8988T (cell line): ENCODE results near the gene SPRED3.

ENCODE experiments used
- DNase-seq: peaks from one replicate; pipeline ENCODE4 v3.0.0; 2011

The SPRED3 gene

DNA sequence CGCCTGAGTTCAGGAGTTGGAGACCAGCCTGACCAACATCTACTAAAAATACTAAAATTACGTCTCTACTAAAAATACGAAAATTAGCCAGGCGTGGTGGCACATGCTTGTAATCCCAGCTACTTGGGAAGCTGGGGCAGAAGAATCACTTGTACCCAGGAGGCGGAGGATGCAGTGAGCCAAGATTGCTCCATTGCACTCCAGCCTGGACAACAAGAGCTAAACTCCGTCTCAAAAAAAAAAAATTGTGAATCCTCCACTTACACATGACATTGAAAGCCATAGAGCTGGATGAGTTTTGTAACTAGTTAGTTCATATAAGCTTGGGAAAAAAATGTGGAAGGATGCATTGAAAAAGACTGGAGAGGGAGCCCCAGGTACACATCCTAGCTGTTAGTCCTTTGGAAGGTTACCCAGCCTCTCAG is 14.6 kb upstream of the SPRED3 start:
- no peak for DNase-seq

DNA sequence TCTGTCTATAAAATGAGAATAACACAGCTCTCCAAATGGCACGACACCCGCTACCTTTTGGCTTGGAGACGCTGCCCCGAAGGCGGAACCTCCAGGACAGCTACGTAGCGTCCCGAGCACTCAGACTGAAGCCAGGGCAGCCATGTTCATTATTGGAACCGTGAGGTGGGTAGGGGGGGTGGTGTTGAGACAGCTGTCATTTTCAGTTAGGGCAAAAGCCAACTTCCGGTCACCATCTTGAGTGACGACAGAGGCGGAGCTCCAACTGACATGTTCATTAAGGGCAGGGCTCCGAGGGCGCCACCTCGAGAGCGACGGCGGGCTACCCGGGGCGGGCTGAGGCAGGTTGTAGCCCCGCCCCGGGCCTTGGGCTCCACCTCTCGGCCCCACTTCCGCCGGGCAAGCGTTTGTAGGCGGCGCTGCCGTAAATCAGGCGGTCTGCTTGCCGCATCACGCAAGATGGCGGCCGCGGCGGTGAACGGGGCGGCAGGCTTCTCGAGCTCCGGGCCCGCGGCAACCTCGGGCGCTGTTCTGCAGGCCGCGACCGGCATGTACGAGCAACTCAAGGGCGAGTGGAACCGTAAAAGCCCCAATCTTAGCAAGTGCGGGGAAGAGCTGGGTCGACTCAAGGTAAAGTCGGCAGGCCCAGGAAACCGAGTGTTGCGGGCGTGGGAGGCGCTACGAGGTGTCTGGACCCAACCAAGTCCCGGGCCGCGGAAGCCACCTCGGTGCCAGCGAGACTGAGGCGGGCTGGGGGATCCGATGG is 14.0 kb upstream of the SPRED3 start, which contains the start of gene PSMD8:
Gene PSMD8 (plus strand): TSS at position 240 of the 766 bp plus-strand sequence. CDS start 31 bp downstream, at position 271.
- DNase-seq = peak; percentile 99

DNA sequence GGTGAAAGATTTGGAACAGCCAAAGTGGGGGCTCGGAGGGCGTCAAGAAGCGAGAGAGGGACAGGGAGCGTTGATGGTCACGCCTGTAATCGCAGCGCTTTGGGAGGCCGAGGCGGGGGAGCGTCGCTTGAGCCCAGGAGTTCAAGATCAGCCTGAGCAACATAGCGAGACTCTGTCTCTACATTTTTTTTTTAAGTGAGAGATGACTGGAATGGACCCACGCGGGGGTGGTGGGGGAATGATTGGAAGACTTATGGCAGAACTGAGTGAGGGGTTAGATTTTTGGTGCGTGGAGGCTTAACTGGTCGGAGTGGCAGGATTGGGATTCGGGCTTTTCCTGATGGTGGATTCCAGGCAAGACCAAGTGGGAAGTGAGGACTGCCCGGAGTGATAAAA is 13.4 kb upstream of the SPRED3 start:
- DNase-seq = no peak

DNA sequence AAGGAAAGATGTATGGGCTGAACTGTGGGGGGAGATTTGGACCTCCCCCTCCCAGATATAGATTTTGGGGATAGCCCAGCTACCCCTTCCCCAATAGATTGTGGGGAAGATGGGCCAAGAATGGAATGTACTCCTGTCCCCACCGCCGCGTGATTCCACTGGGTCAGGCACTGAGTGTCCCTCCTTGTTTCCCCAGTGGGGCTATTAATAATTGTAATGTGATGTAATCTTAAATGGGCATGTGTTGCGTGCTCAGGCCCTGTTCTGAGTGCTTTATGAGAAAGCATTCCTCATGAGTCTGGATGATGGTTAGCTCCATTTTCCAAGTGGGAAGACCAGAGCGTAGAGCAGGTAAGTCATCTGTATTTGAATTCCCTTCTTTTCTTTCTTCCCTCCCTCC is 12.7 kb upstream of the SPRED3 start:
- no peak for DNase-seq

DNA sequence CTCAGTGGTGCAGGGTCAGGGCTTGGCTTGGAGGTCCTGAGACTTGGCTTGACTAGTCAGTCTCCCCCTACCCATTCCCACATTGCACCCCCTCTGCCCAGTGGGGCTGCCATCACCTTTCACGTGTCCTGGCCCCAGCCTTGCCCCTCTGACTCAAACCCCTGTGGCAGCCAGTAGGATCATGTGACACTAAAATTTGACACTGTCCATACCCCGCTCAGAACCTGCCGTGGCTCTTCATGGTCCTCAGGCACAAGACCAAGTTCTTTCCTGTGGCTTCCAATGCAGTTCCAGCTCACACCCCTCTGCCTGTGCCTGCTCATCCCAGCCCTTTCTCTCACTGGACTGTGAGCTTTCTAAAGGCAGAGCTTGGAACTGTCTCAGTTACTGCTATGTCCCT is 11.9 kb upstream of the SPRED3 start:
- no peak for DNase-seq

DNA sequence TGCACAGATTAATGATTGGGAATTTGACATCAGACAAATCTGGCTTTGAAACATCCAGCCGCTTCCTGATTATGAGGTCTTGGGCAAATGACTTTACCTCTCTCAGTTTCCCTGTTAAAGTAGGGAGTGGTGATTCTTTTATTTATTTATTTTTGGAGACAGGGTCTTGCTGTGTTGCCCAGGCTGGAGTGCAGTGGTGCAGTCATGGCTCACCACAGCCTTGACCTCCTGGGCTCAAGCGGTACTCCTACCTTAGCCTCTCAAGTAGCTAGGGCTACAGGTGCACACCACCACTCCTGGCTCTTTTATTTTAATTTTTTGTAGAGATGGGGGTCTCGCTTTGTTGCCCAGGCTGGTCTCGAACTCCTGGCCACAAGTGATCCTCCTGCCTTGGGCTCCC is 11.4 kb upstream of the SPRED3 start:
- no peak for DNase-seq

DNA sequence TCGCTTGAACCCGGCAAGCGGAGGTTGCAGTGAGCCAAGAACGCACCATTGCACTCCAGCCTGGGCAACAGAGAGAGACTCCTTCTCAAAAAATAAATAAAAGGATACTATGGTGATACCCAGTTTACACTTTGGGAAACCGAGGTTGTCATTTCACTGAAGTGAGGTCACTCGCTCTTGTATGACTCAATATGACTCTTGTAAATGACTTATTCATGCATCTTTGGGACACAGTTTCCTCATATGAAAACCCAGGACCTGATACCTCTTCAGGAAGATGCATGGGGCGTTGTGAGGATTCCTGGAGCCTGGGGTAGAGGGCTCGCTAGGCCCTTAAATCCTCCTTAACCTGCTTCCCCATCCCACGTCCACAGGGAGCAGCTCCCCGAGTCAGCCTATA is 9.6 kb upstream of the SPRED3 start:
- DNase-seq = peak; percentile 34

DNA sequence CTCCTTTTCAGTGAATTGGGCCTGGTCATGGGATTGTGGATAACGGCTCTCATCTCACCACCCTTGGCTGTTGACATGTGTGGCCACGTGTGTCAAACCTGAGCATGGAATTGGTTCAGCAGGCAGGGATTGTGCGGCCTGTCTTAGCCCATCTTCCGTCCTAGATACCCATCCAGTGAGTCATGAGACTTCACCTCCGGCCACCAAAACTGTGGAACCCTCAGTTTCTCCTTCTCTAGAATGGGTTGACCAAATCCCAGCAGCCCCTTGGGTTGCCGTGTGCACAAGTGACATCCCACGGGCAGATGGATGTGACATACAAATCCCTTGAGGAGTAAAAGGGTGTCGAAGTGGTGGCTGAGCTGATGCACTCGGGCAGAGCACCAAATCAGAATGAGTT is 7.4 kb upstream of the SPRED3 start:
- DNase-seq = peak; percentile 27

DNA sequence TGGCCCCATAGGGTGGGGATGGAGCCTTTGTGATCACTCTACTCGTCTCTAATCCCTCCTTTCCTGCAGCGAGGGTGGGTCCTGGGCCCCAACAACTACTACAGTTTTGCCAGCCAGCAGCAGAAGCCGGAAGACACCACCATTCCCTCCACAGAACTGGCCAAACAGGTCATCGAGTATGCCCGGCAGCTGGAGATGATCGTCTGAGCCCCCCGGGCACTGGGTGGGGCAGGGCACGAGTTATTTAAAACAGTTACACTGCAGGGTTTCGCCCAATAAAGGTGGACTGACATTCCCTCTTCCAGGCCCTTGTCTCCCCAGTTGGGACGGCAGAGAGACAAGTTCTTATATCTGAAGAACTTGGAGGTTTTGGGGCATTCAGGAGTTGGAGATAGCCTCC is 5.3 kb upstream of the SPRED3 start:
- no peak for DNase-seq

DNA sequence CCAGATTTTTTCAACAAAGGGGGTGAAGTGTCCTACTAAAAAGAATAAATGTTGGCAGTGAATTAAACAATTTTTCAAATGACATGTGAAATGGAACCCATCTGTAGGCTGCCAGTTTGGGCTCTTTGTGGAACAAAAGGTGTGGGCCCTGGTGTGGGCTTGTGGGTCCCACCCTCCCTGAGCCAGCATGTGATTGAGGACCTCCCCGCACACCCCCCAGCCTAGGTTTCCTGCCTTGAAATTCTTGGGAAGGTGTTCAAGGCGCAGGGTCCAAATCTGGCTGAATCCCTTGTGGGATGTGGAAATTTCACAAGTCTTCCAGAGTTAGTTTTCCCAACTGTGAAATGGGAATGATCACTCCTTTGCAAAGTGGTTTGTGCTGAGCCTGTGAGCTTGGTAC is 4.8 kb upstream of the SPRED3 start:
- no peak for DNase-seq

DNA sequence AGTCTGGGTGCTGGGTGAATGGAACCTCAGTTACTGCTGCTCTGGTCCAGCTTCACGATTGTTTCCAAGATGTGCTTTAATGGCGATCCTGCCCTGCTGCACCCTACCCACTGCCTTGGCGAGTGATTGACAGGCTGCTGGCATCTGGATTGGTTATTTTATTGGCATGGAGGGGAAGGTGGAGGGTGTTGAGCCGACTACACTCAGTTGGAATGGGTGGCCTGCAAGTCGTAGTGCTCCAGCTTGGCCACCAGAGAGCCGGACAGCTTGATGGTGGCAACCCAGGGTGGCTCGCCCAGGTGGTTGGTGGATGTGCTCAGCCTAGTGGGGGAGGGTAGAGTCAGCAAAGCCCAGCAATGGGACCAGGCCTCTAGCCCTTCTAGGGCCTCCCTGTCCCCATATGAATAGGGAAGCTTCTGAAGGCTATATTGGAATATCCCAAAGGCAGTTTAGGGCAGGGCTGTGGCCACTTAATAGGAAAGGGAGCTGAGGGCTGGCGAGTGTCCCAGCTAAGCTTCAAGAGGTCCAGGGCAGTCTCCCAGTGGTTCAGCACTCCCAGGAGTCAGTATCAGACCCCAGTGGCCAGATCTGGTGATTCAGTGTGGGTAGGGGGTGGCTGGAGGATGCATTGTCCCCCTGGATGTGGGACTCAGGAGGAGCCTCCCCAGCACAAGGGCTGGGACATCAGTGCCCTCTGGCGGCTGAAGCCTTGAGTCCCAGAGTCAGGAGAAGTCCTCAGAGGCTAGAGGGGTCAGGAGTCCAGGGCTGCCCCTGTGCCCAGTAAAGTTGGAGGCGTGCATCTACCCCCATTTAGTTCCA is 4.1 kb upstream of the SPRED3 start:
- DNase-seq = peak; percentile 100

DNA sequence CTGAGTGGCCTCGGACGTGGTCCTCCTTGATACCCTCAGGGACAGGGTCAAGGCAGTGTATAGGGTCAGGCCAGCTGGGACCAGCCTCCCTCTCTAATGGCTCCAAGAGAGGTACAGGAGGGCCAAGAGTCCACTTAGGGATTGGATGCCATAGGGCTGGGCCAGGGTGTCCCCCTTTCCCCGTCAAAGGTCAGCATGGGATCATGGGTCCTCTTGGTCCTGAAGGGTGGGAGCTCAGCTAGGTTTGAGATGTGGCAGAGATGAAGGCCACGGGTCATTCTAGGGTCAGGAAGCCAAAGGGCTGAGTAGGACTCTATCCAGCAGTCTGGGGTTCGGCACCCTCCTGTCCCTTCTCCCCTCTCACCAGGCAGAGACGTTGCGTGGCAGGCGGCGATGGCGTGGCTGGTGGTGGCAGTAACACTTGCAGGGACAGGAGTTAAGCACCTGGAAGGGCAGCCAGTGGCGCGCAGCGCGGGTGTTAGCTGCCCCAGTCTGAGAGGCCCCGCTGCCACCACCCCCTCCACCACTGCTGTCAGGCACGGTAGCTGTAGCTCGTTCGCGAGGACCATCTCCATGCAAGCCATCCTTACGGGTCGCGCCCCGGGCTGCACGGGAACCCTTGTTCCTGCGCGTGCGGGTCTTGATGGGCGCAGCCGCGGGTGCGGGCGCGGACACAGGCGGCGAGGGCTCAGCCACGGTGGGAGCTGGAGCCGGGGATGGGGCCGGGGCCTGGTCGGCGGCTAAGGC is 3.3 kb upstream of the SPRED3 start:
- DNase-seq = no peak

DNA sequence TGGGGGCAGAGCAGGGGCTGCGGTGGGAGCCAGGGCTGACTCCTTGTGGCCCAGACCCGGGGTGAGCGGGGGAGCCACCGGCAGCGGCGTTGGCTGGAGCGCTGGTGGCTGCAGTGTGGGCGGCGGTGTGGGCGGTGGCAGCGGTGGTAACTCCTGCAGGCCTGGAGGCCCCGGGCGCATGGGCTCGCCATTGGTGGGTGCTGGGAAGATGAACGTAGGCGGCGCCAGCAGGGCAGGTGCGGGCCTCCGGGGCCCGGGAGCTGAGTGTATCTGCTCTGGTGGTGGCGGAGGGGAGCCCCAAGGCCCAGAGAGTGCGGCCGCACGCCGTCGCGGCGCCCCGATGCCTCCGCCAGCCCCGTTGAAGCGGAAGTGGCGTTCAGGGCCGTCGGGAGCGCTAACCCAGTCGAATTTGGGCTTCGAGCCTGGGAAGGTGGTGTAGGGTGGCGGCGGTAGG is 2.7 kb upstream of the SPRED3 start:
- no peak for DNase-seq

DNA sequence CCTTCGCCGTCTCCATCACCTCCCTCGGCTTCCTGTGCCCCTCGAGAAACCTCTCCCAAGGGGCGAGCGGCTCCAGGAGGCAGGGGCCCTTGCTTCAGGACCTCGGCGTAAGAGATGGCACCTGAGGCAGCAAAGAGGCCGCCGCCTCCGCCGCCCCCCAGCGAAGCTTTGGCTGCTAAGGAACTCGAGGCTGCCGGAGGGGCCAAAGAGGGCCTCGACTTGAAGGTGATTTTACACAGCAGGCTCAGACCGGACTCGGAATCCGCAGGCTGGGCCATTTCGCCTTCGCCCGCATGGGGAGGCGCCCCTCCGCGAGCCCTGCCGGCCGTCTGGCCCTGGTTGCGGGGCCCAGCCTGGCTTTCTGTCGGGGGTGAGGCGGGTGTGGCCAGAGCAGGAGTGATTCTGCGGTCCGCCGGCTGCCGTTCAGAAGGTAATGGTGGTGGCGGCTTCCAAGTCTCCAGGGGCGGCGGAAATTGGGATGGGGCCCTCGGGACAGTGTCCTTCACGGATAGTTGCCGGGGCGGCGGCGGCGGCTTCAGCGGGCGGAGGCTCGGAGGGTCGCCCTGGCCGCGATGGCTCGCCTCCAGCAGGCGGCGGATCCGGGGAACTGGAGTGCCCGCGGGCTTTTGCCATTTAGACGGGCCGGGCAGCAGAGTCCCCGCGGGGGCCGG is 2.1 kb upstream of the SPRED3 start:
- DNase-seq = no peak

DNA sequence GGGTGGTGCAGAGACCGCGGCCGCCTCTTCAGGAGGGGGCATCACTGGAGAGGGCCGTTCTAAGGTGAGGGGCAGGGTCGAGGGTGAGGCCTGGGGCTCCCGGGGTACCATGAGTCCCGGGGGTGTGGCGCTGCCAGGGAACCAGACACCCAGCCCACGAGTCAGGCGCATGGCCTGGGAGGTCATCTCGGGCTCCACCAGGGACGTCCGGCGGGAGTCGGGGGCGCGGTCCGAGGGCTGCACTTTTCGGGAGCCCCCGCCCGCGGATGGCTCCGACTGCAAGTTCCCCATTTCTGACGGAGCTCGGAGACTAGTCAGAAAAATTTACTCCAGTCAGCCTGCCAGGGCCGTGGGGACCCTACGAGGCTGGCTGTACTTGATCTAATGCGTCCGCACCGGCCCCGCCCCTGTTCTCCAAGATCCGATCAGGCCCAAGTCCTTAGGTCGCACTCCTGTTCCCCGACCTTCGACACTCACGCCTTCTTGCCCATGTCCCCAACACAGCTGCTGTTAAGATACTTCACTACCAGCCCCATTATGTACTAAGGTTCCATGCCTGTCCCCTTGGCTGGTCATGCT is 1.4 kb upstream of the SPRED3 start:
- DNase-seq = no peak

DNA sequence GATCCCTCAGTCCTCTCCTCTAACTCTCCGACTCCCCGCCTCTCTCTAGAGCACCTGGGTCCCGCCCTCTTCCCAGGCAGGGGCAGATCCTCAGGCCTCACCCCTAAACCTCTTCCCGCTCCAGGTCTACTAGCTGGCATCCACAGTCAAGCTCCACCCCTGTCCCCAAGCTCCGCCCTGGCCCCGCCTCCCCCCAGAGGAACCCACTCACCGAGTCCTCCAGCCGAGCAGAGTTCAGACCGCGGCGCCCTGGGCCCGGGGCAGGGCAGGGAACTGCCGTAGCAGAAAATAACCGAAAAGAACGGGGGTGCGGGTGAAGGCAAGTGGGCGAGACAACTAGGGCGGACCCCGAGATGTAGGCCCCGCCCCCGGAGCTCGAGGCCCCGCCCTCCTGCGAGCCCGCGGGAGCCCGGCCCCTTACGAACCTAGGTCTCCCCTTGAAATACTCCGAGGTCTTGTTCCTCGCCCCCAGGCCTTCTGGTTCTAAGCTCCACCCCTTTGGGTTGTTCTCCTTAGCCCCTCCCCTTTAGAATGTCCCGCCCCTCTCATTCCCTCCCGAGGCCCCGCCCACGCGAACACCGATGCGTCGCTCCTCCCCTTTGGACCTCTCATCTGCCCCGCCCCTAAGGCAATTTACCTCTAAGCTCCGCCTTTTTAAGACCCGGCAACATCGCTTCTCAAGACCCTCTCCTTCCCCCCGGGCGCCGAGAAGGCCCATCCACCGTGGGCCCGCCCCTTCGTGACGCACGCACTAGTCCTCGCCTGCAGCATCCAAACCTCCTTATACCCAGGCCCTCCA is 748 bp upstream of the SPRED3 start, which contains the start of gene GGN:
Gene GGN (minus strand): TSS at position 485 of the 799 bp plus-strand sequence. CDS start 773 bp downstream, outside the sequence.
- DNase-seq = peak; percentile 100

DNA sequence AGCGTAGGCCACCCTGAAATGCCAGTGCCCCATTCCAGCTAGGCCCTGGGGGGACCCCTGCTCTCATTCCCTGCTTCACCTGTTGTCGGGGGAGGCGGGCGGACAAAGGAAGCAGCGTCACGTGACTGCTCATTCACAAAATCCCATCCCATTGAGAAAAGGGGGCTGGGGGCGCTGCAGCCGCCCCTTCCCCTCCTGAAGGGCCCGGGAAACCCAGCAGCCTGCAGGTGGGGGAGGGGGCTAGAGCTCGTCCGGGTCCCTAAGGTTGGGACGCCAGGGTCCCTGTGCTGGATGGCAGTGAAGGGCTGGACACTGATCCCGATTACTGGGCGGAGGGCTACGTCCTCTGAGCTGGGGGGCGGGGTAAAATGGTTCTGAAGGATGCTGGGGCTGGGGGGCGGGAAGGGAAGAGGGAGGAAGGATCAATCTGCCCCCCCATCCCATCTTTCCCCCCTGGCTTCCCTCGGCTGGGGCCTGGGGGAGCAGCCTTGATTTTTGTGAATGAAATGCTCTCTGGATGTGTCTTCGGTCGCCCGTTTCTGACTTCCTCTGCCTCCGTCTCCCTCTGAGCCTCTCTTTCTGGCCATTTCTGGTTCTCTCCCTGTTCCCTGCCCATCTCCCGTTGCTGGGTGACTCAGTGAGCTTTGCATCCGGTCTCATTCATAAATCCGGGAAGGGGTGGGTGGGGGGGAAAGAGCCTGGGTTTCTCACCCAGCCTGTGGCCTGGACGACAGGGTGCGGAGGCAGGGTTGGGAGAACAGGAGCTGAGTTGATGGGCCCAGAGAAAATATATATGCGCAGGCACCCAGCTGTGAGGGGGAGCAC is 816 bp downstream of the SPRED3 start:
- peak; percentile 99 for DNase-seq

DNA sequence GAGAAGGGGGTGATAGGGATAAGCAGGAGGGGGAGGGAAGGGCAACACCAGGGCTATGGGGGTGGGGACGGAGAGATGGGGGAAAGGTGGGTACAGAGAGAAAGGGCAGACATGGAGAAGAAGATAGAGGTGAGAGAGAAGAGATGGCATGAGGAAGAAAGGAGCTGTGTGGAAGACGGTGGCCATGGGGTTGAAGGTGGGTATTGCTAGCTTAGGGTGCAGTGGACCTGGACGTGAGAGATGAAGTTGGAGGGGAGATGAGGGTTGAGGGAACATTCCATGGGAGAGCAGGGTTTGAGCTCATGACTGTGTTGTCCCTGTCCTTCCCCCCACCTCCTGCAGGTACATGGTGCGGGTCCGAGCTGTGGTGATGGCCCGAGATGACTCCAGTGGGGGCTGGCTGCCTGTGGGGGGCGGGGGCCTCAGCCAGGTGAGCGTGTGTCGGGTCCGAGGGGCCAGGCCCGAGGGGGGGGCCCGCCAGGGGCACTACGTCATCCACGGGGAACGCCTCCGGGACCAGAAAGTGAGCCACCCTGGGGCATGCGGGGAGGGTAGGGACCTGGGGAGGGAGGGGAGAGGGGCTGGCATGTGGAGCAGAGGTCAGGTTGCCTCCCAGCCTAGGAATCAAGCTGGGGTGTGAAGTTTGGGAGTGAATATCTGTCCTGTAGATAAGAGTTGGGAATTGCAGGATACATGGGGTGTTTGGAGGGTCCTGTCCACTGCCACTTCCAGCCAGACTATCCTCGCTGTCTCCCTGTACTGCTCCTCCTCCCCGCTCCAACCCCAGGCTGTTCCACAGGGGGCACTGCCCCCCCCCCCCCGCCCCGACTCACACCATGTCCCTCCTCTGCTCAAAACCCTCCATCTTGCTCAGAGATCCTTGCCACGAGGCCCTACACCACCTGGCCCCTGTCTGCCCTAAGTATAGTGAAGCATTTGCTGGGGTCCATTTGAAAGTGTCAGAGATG is 1.7 kb downstream of the SPRED3 start:
- DNase-seq = no peak

DNA sequence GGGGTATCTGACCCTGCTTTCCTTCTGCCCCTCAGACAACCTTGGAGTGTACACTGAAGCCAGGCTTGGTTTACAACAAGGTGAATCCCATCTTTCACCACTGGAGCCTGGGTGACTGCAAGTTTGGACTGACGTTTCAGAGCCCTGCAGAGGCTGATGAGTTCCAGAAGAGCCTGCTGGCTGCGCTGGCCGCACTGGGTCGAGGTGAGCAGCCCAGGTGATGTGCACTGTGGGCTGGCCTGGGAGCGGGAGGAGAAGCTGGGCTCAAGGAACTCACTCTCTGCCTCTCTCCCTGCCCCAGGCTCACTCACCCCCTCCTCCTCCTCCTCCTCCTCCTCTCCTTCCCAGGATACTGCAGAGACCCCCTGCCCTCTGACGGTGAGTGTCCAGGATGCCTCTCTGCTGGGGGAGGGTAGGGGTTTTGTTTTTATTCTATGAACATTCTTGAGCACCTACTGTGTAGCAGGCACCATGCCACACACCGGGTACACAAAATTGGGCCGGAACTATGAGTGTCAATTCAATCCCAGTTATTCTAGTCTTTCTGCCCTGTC is 3.5 kb downstream of the SPRED3 start:
- DNase-seq = no peak
